HepG2 (cell line): ENCODE data around the gene NAA35. TPM values are rescaled to one million over a fixed set of nuclear protein-coding genes. Genes with fewer than 3 reads are reported as not detected.

Source experiments
- CREM ChIP-seq, 2 experiments: sonication (generic) in 1 of 2; formaldehyde crosslinking in 1 of 2; IDR thresholded peaks; 2 replicates each; pipeline versions ENCODE4 v1.4.0 to v1.6.1; 2016 to 2020; ENCODE audit warnings: antibody characterized with exemption in 1 of 2, mild to moderate bottlenecking in 1 of 2, missing genetic modification reagents in 1 of 2
- FOXP1 ChIP-seq, 2 experiments: fragments of 450-650 bp in 1 of 2; IDR thresholded peaks; 2 replicates each; pipeline ENCODE4 v1.6.1; 2017 to 2018; ENCODE audit warnings: antibody characterized with exemption in 1 of 2
- HMG20A ChIP-seq: IDR thresholded peaks from 2 replicates; pipeline ENCODE4 v1.6.1; 2016; ENCODE audit warnings: borderline replicate concordance
- HMGA1 ChIP-seq: sonication (generic); formaldehyde crosslinking; conservative IDR thresholded peaks from 2 replicates; pipeline ENCODE4 v1.4.0; 2020; ENCODE audit warnings: missing genetic modification reagents
- JUN ChIP-seq: sonication (generic); formaldehyde crosslinking; IDR thresholded peaks from 2 replicates; pipeline ENCODE4 v1.4.0; 2020; ENCODE audit warnings: mild to moderate bottlenecking, missing genetic modification reagents
- KLF12 ChIP-seq: sonication (generic); formaldehyde crosslinking; IDR thresholded peaks from 2 replicates; pipeline ENCODE4 v1.4.0; 2020; ENCODE audit warnings: missing genetic modification reagents, borderline replicate concordance
- MLLT10 ChIP-seq: sonication (generic); formaldehyde crosslinking; IDR thresholded peaks from 2 replicates; pipeline ENCODE4 v1.4.0; 2020; ENCODE audit warnings: missing genetic modification reagents
- NR2F1 ChIP-seq, 2 experiments: fragments of 450-650 bp in 1 of 2; formaldehyde crosslinking in 1 of 2; IDR thresholded peaks; 2 replicates each; pipeline versions ENCODE4 v1.5.0 to v1.6.1; 2016 to 2020; ENCODE audit warnings: mild to moderate bottlenecking in 1 of 2, missing compliant biosample characterization in 1 of 2, missing genetic modification reagents in 1 of 2, moderate library complexity in 1 of 2
- POLR2AphosphoS5 ChIP-seq: IDR thresholded peaks from 2 replicates; pipeline ENCODE4 v1.6.1; 2012; ENCODE audit warnings: low read depth, low read length
- RORA ChIP-seq: sonication (generic); formaldehyde crosslinking; IDR thresholded peaks from 2 replicates; pipeline ENCODE4 v1.5.0; 2020; ENCODE audit warnings: mild to moderate bottlenecking, missing genetic modification reagents, moderate library complexity
- SRSF1 ChIP-seq: fragments of 200-400 bp; formaldehyde crosslinking; optimal IDR thresholded peaks from 2 replicates; pipeline ENCODE3; 2017; ENCODE audit warnings: mild to moderate bottlenecking, low read depth, low read length, moderate library complexity
- SSRP1 ChIP-seq: IDR thresholded peaks from 2 replicates; pipeline ENCODE4 v1.6.1; 2016; ENCODE audit warnings: control low read depth
- TAF15 ChIP-seq: fragments of 200-400 bp; formaldehyde crosslinking; IDR thresholded peaks from one replicate; pipeline ENCODE4 v1.6.1; 2018; ENCODE audit warnings: mild to moderate bottlenecking, low read depth, low read length; ENCODE audit not compliant: poor library complexity, severe bottlenecking
- TCF12 ChIP-seq, 2 experiments: fragments of 450-650 bp in 1 of 2; sonication (generic) in 1 of 2; formaldehyde crosslinking in 1 of 2; IDR thresholded peaks; 2 replicates each; pipeline versions ENCODE4 v1.6.1 to v1.8.0; 2017 to 2022; ENCODE audit warnings: antibody characterized with exemption in 1 of 2, mild to moderate bottlenecking in 1 of 2, missing genetic modification reagents in 1 of 2, moderate library complexity in 1 of 2
- THAP11 ChIP-seq: IDR thresholded peaks from 2 replicates; pipeline ENCODE4 v1.6.1; 2016; ENCODE audit warnings: missing biosample characterization, missing genetic modification reagents
- ZBTB38 ChIP-seq: sonication (generic); formaldehyde crosslinking; IDR thresholded peaks from 2 replicates; pipeline ENCODE4 v1.5.1; 2020; ENCODE audit warnings: mild to moderate bottlenecking, missing genetic modification reagents
- ZKSCAN8 ChIP-seq: IDR thresholded peaks from 2 replicates; pipeline ENCODE4 v1.6.1; 2016; ENCODE audit warnings: borderline replicate concordance, missing genetic modification reagents, missing compliant biosample characterization
- ZNF350 ChIP-seq: sonication (generic); formaldehyde crosslinking; IDR thresholded peaks from 2 replicates; pipeline ENCODE4 v1.4.0; 2020; ENCODE audit warnings: mild to moderate bottlenecking, low read depth, missing genetic modification reagents, borderline replicate concordance
- ZNF383 ChIP-seq: sonication (generic); formaldehyde crosslinking; IDR thresholded peaks from 2 replicates; pipeline ENCODE4 v1.4.0; 2020; ENCODE audit warnings: missing genetic modification reagents, mild to moderate bottlenecking, borderline replicate concordance
- ZNF562 ChIP-seq: sonication (generic); formaldehyde crosslinking; IDR thresholded peaks from 2 replicates; pipeline ENCODE4 v1.8.0; 2022; ENCODE audit warnings: missing genetic modification reagents, borderline replicate concordance
- ZNF670 ChIP-seq: sonication (generic); formaldehyde crosslinking; IDR thresholded peaks from 2 replicates; pipeline ENCODE4 v1.8.0; 2022; ENCODE audit warnings: mild to moderate bottlenecking, missing genetic modification reagents, borderline replicate concordance
- ZNF768 ChIP-seq: sonication (generic); formaldehyde crosslinking; IDR thresholded peaks from 2 replicates; pipeline ENCODE4 v1.4.0; 2020; ENCODE audit warnings: missing genetic modification reagents
- polyA plus RNA-seq, 8 experiments: library from polyadenylated mRNA; depleted of rRNA in 3 of 8; stranded (reverse) in 7 of 8; unstranded in 1 of 8; fragments of >200 nt; fragmentation: Illumina TruSeq in 4 of 8; extraction: Trizol in 4 of 8; gene quantifications; 2 replicates each; pipeline versions ENCODE4 v1.2.1 to v1.2.3, GENCODE V29; 2011 to 2016; ENCODE audit warnings: low read depth in 4 of 8, missing spikeins in 1 of 8, mixed read lengths in 1 of 8; ENCODE audit not compliant: insufficient read depth in 1 of 8
- total RNA-seq, 5 experiments: library from RNA; depleted of rRNA; stranded (reverse); fragments of >200 nt; fragmentation: Illumina TruSeq; extraction: Trizol; gene quantifications; 2 replicates each; pipeline ENCODE4 v1.2.3, GENCODE V29; 2016; ENCODE audit warnings: low read depth in 1 of 5
- TF ChIP-seq, protein P1 (sequence below): sonication (generic); formaldehyde crosslinking; IDR thresholded peaks from 2 replicates; pipeline ENCODE4 v1.4.0; 2020; ENCODE audit warnings: missing genetic modification reagents
- TF ChIP-seq, protein P2 (sequence below): sonication (generic); formaldehyde crosslinking; IDR thresholded peaks from 2 replicates; pipeline ENCODE4 v1.8.1; 2023; ENCODE audit warnings: missing genetic modification reagents, inconsistent platforms, borderline replicate concordance
- TF ChIP-seq, protein P3 (sequence below): sonication (generic); formaldehyde crosslinking; IDR thresholded peaks from 2 replicates; pipeline ENCODE4 v1.9.0; 2021; ENCODE audit warnings: missing genetic modification reagents, borderline replicate concordance
- TF ChIP-seq, protein P4 (sequence below): IDR thresholded peaks from 2 replicates; pipeline ENCODE4 v1.6.1; 2016; ENCODE audit warnings: mild to moderate bottlenecking

NAA35 gene
- total and polyA plus RNA-seq, 2 of the 13 experiments (the other 11 are each of a cell fraction or from before 2014, with no cell fraction given) = 21.6 to 28.9 TPM

DNA sequence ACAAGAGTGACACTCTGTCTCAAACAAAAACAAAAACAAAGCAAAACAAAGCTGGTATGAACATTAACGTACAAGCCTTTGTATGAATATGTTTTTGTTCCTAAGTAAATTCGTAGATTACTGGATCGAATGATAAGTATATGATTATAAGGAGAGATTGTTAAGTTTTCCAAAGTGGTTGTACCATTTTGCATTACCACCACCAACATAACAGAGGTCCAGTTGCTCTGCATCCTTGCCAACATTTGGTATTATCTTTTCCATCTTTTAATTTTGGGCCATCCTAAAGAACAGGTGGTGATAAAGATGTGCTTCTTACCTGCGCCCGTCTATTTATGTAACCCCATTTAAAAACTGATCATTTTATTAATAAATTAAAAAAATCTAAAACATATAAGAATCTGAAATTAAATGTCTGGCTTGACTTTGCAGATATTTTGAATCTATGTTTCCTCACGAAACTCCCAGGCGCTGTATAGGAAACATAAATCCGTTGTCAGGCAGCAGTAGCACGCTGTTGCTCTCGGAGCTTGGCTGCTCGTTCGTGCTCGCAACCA is 593 bp upstream of the NAA35 start (continued):
- TF ChIP-seq SRSF1 = no peak
- TF ChIP-seq ZNF383 = no peak
- TF ChIP-seq, protein P1, sequence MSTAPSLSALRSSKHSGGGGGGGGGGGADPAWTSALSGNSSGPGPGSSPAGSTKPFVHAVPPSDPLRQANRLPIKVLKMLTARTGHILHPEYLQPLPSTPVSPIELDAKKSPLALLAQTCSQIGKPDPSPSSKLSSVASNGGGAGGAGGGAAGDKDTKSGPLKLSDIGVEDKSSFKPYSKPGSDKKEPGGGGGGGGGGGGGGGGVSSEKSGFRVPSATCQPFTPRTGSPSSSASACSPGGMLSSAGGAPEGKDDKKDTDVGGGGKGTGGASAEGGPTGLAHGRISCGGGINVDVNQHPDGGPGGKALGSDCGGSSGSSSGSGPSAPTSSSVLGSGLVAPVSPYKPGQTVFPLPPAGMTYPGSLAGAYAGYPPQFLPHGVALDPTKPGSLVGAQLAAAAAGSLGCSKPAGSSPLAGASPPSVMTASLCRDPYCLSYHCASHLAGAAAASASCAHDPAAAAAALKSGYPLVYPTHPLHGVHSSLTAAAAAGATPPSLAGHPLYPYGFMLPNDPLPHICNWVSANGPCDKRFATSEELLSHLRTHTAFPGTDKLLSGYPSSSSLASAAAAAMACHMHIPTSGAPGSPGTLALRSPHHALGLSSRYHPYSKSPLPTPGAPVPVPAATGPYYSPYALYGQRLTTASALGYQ (CRISPR knock-in tag) = no peak
- peak; percentile 93 for TF ChIP-seq POLR2AphosphoS5
- TF ChIP-seq ZNF670 = peak; percentile 60; the same call in 1 of the 2 replicates
- TF ChIP-seq, protein P2, sequence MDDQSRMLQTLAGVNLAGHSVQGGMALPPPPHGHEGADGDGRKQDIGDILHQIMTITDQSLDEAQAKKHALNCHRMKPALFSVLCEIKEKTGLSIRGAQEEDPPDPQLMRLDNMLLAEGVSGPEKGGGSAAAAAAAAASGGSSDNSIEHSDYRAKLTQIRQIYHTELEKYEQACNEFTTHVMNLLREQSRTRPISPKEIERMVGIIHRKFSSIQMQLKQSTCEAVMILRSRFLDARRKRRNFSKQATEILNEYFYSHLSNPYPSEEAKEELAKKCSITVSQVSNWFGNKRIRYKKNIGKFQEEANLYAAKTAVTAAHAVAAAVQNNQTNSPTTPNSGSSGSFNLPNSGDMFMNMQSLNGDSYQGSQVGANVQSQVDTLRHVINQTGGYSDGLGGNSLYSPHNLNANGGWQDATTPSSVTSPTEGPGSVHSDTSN (CRISPR knock-in tag) = no peak
- no peak for TF ChIP-seq HMG20A (CRISPR knock-in tag)
- no peak for TF ChIP-seq RORA (CRISPR knock-in tag)
- TF ChIP-seq, protein P3, sequence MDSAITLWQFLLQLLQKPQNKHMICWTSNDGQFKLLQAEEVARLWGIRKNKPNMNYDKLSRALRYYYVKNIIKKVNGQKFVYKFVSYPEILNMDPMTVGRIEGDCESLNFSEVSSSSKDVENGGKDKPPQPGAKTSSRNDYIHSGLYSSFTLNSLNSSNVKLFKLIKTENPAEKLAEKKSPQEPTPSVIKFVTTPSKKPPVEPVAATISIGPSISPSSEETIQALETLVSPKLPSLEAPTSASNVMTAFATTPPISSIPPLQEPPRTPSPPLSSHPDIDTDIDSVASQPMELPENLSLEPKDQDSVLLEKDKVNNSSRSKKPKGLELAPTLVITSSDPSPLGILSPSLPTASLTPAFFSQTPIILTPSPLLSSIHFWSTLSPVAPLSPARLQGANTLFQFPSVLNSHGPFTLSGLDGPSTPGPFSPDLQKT (CRISPR knock-in tag) = no peak
- TF ChIP-seq NR2F1 (CRISPR knock-in tag; IDR thresholded peaks at IDR 0.05) = no peak
- no peak for TF ChIP-seq TAF15
- no peak for TF ChIP-seq HMGA1 (CRISPR knock-in tag)
- TF ChIP-seq ZNF350 (CRISPR knock-in tag) = no peak
- no peak for TF ChIP-seq ZKSCAN8 (CRISPR knock-in tag)
- TF ChIP-seq FOXP1 (IDR thresholded peaks at IDR 0.05) = no peak
- TF ChIP-seq FOXP1 (CRISPR knock-in tag; IDR thresholded peaks at IDR 0.05) = no peak
- TF ChIP-seq CREM (IDR thresholded peaks at IDR 0.05) = no peak
- TF ChIP-seq CREM (CRISPR knock-in tag; IDR thresholded peaks at IDR 0.05) = no peak
- TF ChIP-seq MLLT10 = no peak
- no peak for TF ChIP-seq ZNF562 (CRISPR knock-in tag)
- TF ChIP-seq THAP11 (CRISPR knock-in tag) = no peak
- TF ChIP-seq TCF12 (IDR thresholded peaks at IDR 0.05) = no peak
- no peak for TF ChIP-seq TCF12 (CRISPR knock-in tag; IDR thresholded peaks at IDR 0.05)
- TF ChIP-seq, protein P4, sequence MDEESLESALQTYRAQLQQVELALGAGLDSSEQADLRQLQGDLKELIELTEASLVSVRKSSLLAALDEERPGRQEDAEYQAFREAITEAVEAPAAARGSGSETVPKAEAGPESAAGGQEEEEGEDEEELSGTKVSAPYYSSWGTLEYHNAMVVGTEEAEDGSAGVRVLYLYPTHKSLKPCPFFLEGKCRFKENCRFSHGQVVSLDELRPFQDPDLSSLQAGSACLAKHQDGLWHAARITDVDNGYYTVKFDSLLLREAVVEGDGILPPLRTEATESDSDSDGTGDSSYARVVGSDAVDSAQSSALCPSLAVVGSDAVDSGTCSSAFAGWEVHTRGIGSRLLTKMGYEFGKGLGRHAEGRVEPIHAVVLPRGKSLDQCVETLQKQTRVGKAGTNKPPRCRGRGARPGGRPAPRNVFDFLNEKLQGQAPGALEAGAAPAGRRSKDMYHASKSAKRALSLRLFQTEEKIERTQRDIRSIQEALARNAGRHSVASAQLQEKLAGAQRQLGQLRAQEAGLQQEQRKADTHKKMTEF (CRISPR knock-in tag) = no peak
- no peak for TF ChIP-seq KLF12 (CRISPR knock-in tag)
- TF ChIP-seq ZBTB38 (CRISPR knock-in tag) = 0 out of 2 replicates have a peak, but pooled peaks have one; percentile 10
- TF ChIP-seq ZNF768 = no peak
- TF ChIP-seq JUN (CRISPR knock-in tag) = no peak
- no peak for TF ChIP-seq SSRP1 (CRISPR knock-in tag)
